Mesenchymal stem cell (in vitro differentiated cells and primary cell): ENCODE results near the gene ACAP3.

ENCODE experiments used
- DNase-seq: peaks from one replicate; pipeline ENCODE4 v3.0.0-alpha.2; 2013
- H2AFZ ChIP-seq: one replicate; pipeline ENCODE4 v1.6.1; 2013; ENCODE audit warnings: low read depth, mild to moderate bottlenecking, control low read depth, inconsistent platforms, low read length, moderate library complexity
- H2AK5ac ChIP-seq: 2 replicates; pipeline ENCODE4 v1.6.1; 2013; ENCODE audit warnings: low read length, moderate library complexity, mild to moderate bottlenecking, inconsistent platforms; ENCODE audit not compliant: severe bottlenecking
- H2BK120ac ChIP-seq: one replicate; pipeline ENCODE4 v1.6.1; 2013; ENCODE audit warnings: low read depth, mild to moderate bottlenecking, inconsistent platforms, low read length, moderate library complexity
- H2BK12ac ChIP-seq, 2 experiments: one replicate each; pipeline ENCODE4 v1.6.1; 2013; ENCODE audit warnings: inconsistent platforms in 2 of 2, low read length in 2 of 2, mild to moderate bottlenecking in 2 of 2, moderate library complexity in 2 of 2, control low read depth in 1 of 2
- H2BK15ac ChIP-seq: one replicate; pipeline ENCODE4 v1.6.1; 2013; ENCODE audit warnings: mild to moderate bottlenecking, low read depth, inconsistent platforms; ENCODE audit not compliant: poor library complexity, severe bottlenecking
- H2BK5ac ChIP-seq: 2 replicates; pipeline ENCODE4 v1.6.1; 2013; ENCODE audit warnings: low read depth, mild to moderate bottlenecking, low read length, control low read depth, inconsistent platforms; ENCODE audit not compliant: poor library complexity, severe bottlenecking
- H3K14ac ChIP-seq, 2 experiments: one replicate each; pipeline ENCODE4 v1.6.1; 2013; ENCODE audit warnings: inconsistent platforms in 2 of 2, low read length in 2 of 2, control low read depth in 1 of 2, mild to moderate bottlenecking in 1 of 2, moderate library complexity in 1 of 2
- H3K18ac ChIP-seq, 2 experiments: one replicate each; pipeline ENCODE4 v1.6.1; 2013; ENCODE audit warnings: inconsistent platforms in 2 of 2, low read length in 2 of 2, control low read depth in 1 of 2, low read depth in 1 of 2, mild to moderate bottlenecking in 1 of 2
- H3K23ac ChIP-seq, 2 experiments: one replicate each; pipeline ENCODE4 v1.6.1; 2013; ENCODE audit warnings: inconsistent platforms in 2 of 2, low read length in 2 of 2, mild to moderate bottlenecking in 2 of 2, moderate library complexity in 2 of 2, control low read depth in 1 of 2
- H3K27ac ChIP-seq: 2 replicates; pipeline ENCODE4 v1.5.1; 2013; ENCODE audit warnings: mild to moderate bottlenecking, moderate library complexity, low read length, control low read depth, inconsistent platforms; ENCODE audit not compliant: poor library complexity, severe bottlenecking
- H3K27me3 ChIP-seq, 2 experiments: 2 replicates each; pipeline versions ENCODE4 v1.6.1 to v1.7.0; 2013; ENCODE audit warnings: low read length in 2 of 2, mild to moderate bottlenecking in 2 of 2, moderate library complexity in 2 of 2, control low read depth in 1 of 2, inconsistent platforms in 1 of 2; ENCODE audit not compliant: control insufficient read depth in 1 of 2, insufficient read depth in 1 of 2
- H3K36me3 ChIP-seq, 2 experiments: 2 replicates each; pipeline versions ENCODE4 v1.6.1 to v1.7.0; 2013; ENCODE audit warnings: low read length in 2 of 2, control low read depth in 1 of 2, inconsistent platforms in 1 of 2, low read depth in 1 of 2, mild to moderate bottlenecking in 1 of 2; ENCODE audit not compliant: insufficient read depth in 2 of 2, control insufficient read depth in 1 of 2
- H3K4ac ChIP-seq, 2 experiments: one replicate each; pipeline ENCODE4 v1.6.1; 2013; ENCODE audit warnings: inconsistent platforms in 2 of 2, low read length in 2 of 2, mild to moderate bottlenecking in 2 of 2, moderate library complexity in 2 of 2, control low read depth in 1 of 2, low read depth in 1 of 2
- H3K4me1 ChIP-seq: 2 replicates; pipeline ENCODE4 v1.6.1; 2013; ENCODE audit warnings: low read depth, low read length, control low read depth; ENCODE audit not compliant: control insufficient read depth, insufficient read depth
- H3K4me2 ChIP-seq: 2 replicates; pipeline ENCODE4 v1.6.1; 2013; ENCODE audit warnings: low read length, mild to moderate bottlenecking, inconsistent platforms; ENCODE audit not compliant: poor library complexity, severe bottlenecking
- H3K4me3 ChIP-seq, 2 experiments: 2 replicates each; pipeline versions ENCODE4 v1.5.1 to v1.7.0; 2013; ENCODE audit warnings: low read length in 2 of 2, mild to moderate bottlenecking in 2 of 2, control low read depth in 1 of 2, low read depth in 1 of 2; ENCODE audit not compliant: insufficient read depth in 1 of 2
- H3K79me1 ChIP-seq: replicated peaks from 2 replicates; pipeline ENCODE4 v1.6.1; 2013; ENCODE audit warnings: mild to moderate bottlenecking, control low read depth, low read length, inconsistent platforms; ENCODE audit not compliant: poor library complexity, severe bottlenecking
- H3K9ac ChIP-seq: 2 replicates; pipeline ENCODE4 v1.7.0; 2013; ENCODE audit warnings: mild to moderate bottlenecking, low read length, moderate library complexity
- H3K9me3 ChIP-seq: 2 replicates; pipeline ENCODE4 v1.7.0; 2013; ENCODE audit warnings: mild to moderate bottlenecking, low read length; ENCODE audit not compliant: control insufficient read depth
- H4K8ac ChIP-seq: one replicate; pipeline ENCODE4 v1.6.1; 2013; ENCODE audit warnings: inconsistent platforms, mild to moderate bottlenecking, low read length, moderate library complexity
- H4K91ac ChIP-seq: one replicate; pipeline ENCODE4 v1.6.1; 2013; ENCODE audit warnings: mild to moderate bottlenecking, low read length, inconsistent platforms
- WGBS: methylation state at CpG from one replicate; pipeline ENCODE4 v1.1.7; 2013; ENCODE audit warnings: mixed read lengths; 5-methylcytosine and 5-hydroxymethylcytosine counted together

The ACAP3 gene

DNA sequence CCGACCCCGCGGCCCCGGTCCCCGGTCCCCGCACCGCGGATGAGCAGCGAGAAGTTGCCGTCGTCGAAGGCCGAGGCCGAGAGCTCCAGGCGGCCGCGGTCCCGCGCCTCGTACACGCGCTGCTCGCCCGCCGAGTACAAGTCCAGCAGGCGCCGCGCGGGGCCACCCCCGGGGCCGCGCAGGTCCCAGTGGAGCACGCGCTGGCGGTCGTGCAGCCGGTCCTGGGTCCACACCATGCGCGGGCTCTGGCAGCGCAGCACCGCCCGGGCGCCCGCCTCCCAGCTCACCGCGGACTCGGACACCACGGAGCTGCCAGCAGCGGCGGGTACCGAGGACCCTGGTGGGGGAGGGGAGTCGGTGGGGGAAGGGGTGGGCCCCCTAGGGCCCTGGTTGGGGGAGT is 47.7 kb upstream of the ACAP3 start:
- no peak overlapping the region for H3K4ac ChIP-seq
- peak overlapping the region; percentile 39 for H4K8ac ChIP-seq
- no peak overlapping the region for H2AK5ac ChIP-seq
- no peak overlapping the region for H2AFZ ChIP-seq
- no peak overlapping the region for H2BK12ac ChIP-seq
- H3K36me3 ChIP-seq = peaks cover 32 to 44% of the 10 kb centered on the region in 2 experiments
- H3K9ac ChIP-seq = no peak overlapping the region
- peak overlapping the region; percentile 50 for H3K4me2 ChIP-seq
- H2BK5ac ChIP-seq = no peak overlapping the region
- H2BK15ac ChIP-seq = no peak overlapping the region
- H3K27me3 ChIP-seq = no peaks in the 10 kb centered on the region
- no peak overlapping the region for H4K91ac ChIP-seq
- DNase-seq = peak; percentile 54
- 19% methylated on average over 47 of the region's 52 CpGs for WGBS
- peaks cover 76% of the 10 kb centered on the region for H3K4me1 ChIP-seq
- no peak overlapping the region for H3K23ac ChIP-seq
- H3K14ac ChIP-seq = no peak overlapping the region
- H3K27ac ChIP-seq = no peak overlapping the region
- peak overlapping the region in 1 of 2 experiments; percentile 25 for H3K18ac ChIP-seq
- H3K9me3 ChIP-seq = no peaks in the 10 kb centered on the region
- H3K4me3 ChIP-seq = peak overlapping the region in 1 of 2 experiments; percentile 53
- peak overlapping the region; percentile 89 for H2BK120ac ChIP-seq
- H3K79me1 ChIP-seq = peaks cover 3% of the 10 kb centered on the region

DNA sequence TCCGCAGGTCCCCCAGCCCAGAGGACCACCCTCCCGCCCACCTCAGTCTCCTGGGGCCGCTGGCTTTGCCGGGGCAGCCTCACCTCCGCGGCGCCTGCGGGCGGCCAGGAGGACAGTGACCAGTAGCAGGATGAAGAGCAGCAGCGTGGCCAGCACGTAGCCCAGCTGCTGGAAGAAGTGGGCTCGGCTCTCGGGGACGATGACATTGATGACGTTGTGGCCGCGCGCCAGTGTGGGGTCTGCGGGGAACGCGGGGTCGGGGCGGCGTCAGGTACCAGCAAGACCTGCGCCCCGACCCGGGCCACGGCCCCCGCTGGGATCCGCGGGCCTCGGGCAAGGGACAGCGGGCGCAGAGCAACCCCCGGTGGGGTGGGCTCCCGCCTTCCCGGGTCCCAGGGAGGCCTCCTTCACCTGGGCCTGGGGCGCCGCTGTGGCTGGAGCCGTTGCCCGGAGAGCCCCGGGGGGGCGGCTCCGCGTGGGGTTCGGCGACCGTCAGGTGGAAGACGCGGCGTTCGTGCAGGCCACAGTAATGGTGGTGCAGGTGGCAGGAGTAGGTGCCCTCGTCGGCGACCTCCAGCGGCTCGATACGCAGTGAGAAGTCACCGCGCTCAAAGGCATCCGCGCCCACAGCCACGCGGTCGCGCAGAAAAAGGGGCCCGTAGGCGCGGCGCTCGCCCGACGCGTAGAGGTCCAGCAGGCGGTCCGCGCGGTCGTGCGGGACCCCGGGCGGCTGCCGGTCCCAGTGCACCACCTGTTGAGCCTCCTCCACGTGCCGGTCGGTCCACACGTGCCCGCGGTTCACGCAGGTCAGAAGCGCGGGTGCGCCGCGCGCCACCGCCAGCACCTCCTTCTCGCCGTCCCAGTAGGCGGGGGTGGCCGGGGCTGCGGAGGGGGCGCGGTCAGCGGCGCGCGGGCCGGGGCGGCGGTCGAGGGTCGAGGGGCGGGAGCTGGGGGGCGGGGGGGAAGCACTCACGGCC is 46.8 kb upstream of the ACAP3 start:
- H2AFZ ChIP-seq = no peak overlapping the region
- H3K4me1 ChIP-seq = peaks cover 67% of the 10 kb centered on the region
- H3K4me3 ChIP-seq = peak overlapping the region; percentile 14 to 64
- H2BK5ac ChIP-seq = no peak overlapping the region
- no peak overlapping the region for H2BK15ac ChIP-seq
- peak overlapping the region in 1 of 2 experiments; percentile 53 for H3K23ac ChIP-seq
- H3K9me3 ChIP-seq = no peaks in the 10 kb centered on the region
- H3K18ac ChIP-seq = no peak overlapping the region
- whole genome bisulfite sequencing = 54% methylated on average over 74 of the region's 116 CpGs
- peaks cover 3% of the 10 kb centered on the region for H3K79me1 ChIP-seq
- DNase-seq = no peak
- no peak overlapping the region for H3K4ac ChIP-seq
- no peak overlapping the region for H3K14ac ChIP-seq
- H3K36me3 ChIP-seq = peaks cover 32 to 44% of the 10 kb centered on the region in 2 experiments
- H3K9ac ChIP-seq = peak overlapping the region; percentile 29
- H3K27me3 ChIP-seq = no peaks in the 10 kb centered on the region
- no peak overlapping the region for H2BK12ac ChIP-seq
- no peak overlapping the region for H3K27ac ChIP-seq
- H3K4me2 ChIP-seq = no peak overlapping the region
- peak overlapping the region; percentile 34 for H4K91ac ChIP-seq
- H2AK5ac ChIP-seq = no peak overlapping the region
- peak overlapping the region; percentile 59 for H4K8ac ChIP-seq
- H2BK120ac ChIP-seq = no peak overlapping the region

DNA sequence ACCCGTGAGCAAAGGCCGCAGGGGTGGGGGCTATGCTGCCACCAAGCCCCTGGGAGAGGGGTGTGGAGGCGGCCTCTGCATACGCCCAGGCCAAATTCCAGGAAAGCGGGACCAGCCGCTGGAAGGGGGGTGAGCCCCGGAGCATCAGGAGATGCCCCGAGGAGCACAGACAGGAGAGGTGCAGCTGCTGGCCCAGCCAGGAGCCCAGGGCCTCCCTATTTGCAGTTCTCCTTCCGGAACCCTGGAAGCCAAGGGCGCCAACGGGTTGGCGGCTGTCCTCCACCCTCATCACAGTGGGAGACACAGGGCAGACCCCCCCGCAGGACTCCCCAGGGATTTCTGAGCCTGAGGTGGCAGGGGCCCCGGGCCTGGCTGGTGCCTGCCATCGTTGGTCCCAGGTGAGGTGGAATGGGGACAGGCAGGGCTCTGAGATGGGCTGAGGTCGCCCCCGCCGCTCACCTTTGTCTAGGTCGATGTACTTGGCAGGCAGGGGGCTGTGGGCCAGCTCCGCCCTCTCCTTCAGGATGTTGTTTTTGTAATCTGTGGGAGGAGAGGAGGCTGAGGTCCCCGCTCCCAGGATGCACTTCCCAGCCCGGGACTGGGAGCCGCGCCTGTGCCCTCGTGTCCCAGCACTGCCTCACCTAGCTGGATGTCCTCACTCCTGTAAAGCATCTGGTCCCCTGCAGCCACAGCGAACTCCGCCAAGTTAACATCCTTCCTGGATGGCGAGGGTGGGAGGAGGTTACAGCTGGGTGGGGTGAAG is 45.8 kb upstream of the ACAP3 start:
- peak overlapping the region; percentile 13 for H3K27ac ChIP-seq
- no peaks in the 10 kb centered on the region for H3K9me3 ChIP-seq
- peak overlapping the region in 1 of 2 experiments; percentile 29 for H3K18ac ChIP-seq
- H3K36me3 ChIP-seq = peaks cover 32 to 44% of the 10 kb centered on the region in 2 experiments
- H2BK12ac ChIP-seq = peak overlapping the region in 1 of 2 experiments; percentile 15
- H3K9ac ChIP-seq = peak overlapping the region; percentile 53
- peak overlapping the region in 1 of 2 experiments; percentile 48 for H3K23ac ChIP-seq
- H2BK15ac ChIP-seq = no peak overlapping the region
- 74% methylated on average over 27 of the region's 28 CpGs for WGBS
- peak overlapping the region; percentile 21 to 64 for H3K4me3 ChIP-seq
- no peak overlapping the region for H2AFZ ChIP-seq
- peaks cover 61% of the 10 kb centered on the region for H3K4me1 ChIP-seq
- H4K91ac ChIP-seq = no peak overlapping the region
- H3K79me1 ChIP-seq = peaks cover 3% of the 10 kb centered on the region
- H3K4me2 ChIP-seq = peak overlapping the region; percentile 32
- H4K8ac ChIP-seq = peak overlapping the region; percentile 5
- no peak overlapping the region for H2BK5ac ChIP-seq
- no peak overlapping the region for H3K14ac ChIP-seq
- no peak overlapping the region for H3K4ac ChIP-seq
- no peak overlapping the region for H2AK5ac ChIP-seq
- H3K27me3 ChIP-seq = no peaks in the 10 kb centered on the region
- DNase-seq = no peak
- no peak overlapping the region for H2BK120ac ChIP-seq
